HCT116 (cell line): ENCODE results near the gene ABCF3. TPM values are rescaled to one million over a fixed set of nuclear protein-coding genes. Genes with fewer than 3 reads are reported as not detected.

Experiments used
- ATAC-seq: fragments of 200-7000 bp; cut with Tn5 transposase; 2 replicates; pipeline ENCODE4 v1.9.1; 2020; ENCODE audit warnings: mild to moderate bottlenecking, moderate library complexity
- BruUV-seq: library from RNA; stranded (reverse); fragments of 400-500 nt; replicated peaks from 2 replicates; lab custom pipeline; 2021; lab: Mats Ljungman, UMichigan
- CTCF ChIA-PET: fragments of 300-600 bp; sonication (Branson Sonifier 250); formaldehyde crosslinking; loops from one replicate; lab custom pipeline; 2021; ENCODE audit warnings: antibody characterized with exemption; lab: Charles Lee
- POLR2A ChIA-PET: fragments of 300-600, 350-600 bp; sonication (Branson Sonifier 250); formaldehyde crosslinking; loops from one replicate; lab custom pipeline; 2021; ENCODE audit warnings: antibody characterized with exemption; lab: Charles Lee
- RAD21 ChIA-PET, 2 experiments: fragments of 300-600 bp; sonication (Branson Sonifier 250); formaldehyde crosslinking; loops; one replicate each; lab custom pipeline; 2023; ENCODE audit warnings: low total read pairs in 2 of 2; ENCODE audit not compliant: uncharacterized antibody in 2 of 2, unreplicated experiment in 2 of 2, low non-redundant PET in 1 of 2; lab: Charles Lee
- DNase-seq: peaks from one replicate; pipeline ENCODE4 v3.0.0-alpha.2; 2010; ENCODE audit warnings: low read depth, low spot score
- H2AFZ ChIP-seq: fragments of 200-600 bp; shearing (Covaris generic), sonication (generic); 2 replicates; pipeline ENCODE4 v1.6.1; 2017; ENCODE audit warnings: low read depth, mixed run types, mixed read lengths, antibody characterized with exemption, low read length; ENCODE audit not compliant: poor library complexity, severe bottlenecking
- H3K27ac ChIP-seq: 2 replicates; pipeline ENCODE4 v1.5.1; 2012; ENCODE audit warnings: low read depth, low read length
- H3K27me3 ChIP-seq: fragments of 200-600 bp; sonication (generic); 2 replicates; pipeline ENCODE4 v1.6.1; 2016; ENCODE audit warnings: mixed run types, low read length, mixed read lengths; ENCODE audit not compliant: insufficient read depth
- H3K36me3 ChIP-seq, 2 experiments: fragments of 200-500 bp in 1 of 2; fragments of 200-600 bp in 1 of 2; sonication (Bioruptor generic) in 1 of 2; sonication (generic) in 1 of 2; 2 replicates each; pipeline versions ENCODE4 v1.5.1 to v1.6.1; 2014 to 2016; ENCODE audit warnings: low read length in 2 of 2, inconsistent platforms in 1 of 2, mixed read lengths in 1 of 2, mixed run types in 1 of 2; ENCODE audit not compliant: insufficient read depth in 2 of 2, control insufficient read depth in 1 of 2
- H3K4me1 ChIP-seq, 2 experiments: fragments of 200-600 bp in 1 of 2; sonication (generic) in 1 of 2; 2 replicates each; pipeline versions ENCODE4 v1.5.1 to v1.6.1; 2012 to 2017; ENCODE audit warnings: low read length in 2 of 2, inconsistent platforms in 1 of 2, mild to moderate bottlenecking in 1 of 2, mixed read lengths in 1 of 2, mixed run types in 1 of 2, moderate library complexity in 1 of 2; ENCODE audit not compliant: insufficient read depth in 2 of 2, control insufficient read depth in 1 of 2
- H3K4me2 ChIP-seq: fragments of 200-600 bp; sonication (generic); 2 replicates; pipeline ENCODE4 v1.6.1; 2017; ENCODE audit warnings: mixed run types, low read length, mixed read lengths
- H3K4me3 ChIP-seq, 2 experiments: fragments of 200-600 bp in 1 of 2; sonication (generic) in 1 of 2; replicated peaks in 1 of 2; 2 replicates each; pipeline ENCODE4 v1.5.1; 2011 to 2016; ENCODE audit warnings: low read length in 2 of 2, control low read depth in 1 of 2, low read depth in 1 of 2, mild to moderate bottlenecking in 1 of 2, mixed read lengths in 1 of 2, mixed run types in 1 of 2
- H3K79me2 ChIP-seq: fragments of 200-600 bp; sonication (generic); 2 replicates; pipeline ENCODE4 v1.6.1; 2017; ENCODE audit warnings: mild to moderate bottlenecking, mixed run types, low read length, moderate library complexity, mixed read lengths; ENCODE audit not compliant: insufficient read depth
- H3K9ac ChIP-seq: fragments of 200-600 bp; sonication (generic); 2 replicates; pipeline ENCODE4 v1.6.1; 2016; ENCODE audit warnings: low read length, mixed read lengths
- H3K9me2 ChIP-seq: fragments of 200-600 bp; sonication (generic), shearing (Covaris generic); 2 replicates; pipeline ENCODE4 v1.6.1; 2017; ENCODE audit warnings: mixed run types, mild to moderate bottlenecking, moderate library complexity; ENCODE audit not compliant: insufficient read depth
- H3K9me3 ChIP-seq, 2 experiments: fragments of 200-500 bp in 1 of 2; fragments of 200-600 bp in 1 of 2; sonication (Bioruptor generic) in 1 of 2; sonication (generic) in 1 of 2; 2 replicates each; pipeline ENCODE4 v1.6.1; 2014 to 2017; ENCODE audit warnings: low read length in 2 of 2, mixed read lengths in 2 of 2, inconsistent platforms in 1 of 2, low read depth in 1 of 2, mild to moderate bottlenecking in 1 of 2, mixed run types in 1 of 2, moderate library complexity in 1 of 2; ENCODE audit not compliant: control insufficient read depth in 1 of 2, insufficient read depth in 1 of 2
- H4K20me1 ChIP-seq: fragments of 200-600 bp; sonication (generic), shearing (Covaris generic); 2 replicates; pipeline ENCODE4 v1.6.1; 2017; ENCODE audit warnings: mixed run types, mild to moderate bottlenecking, moderate library complexity; ENCODE audit not compliant: insufficient read depth
- CBX3 ChIP-seq: IDR thresholded peaks from 2 replicates; pipeline ENCODE4 v1.6.1; 2012; ENCODE audit warnings: low read depth
- CEBPB ChIP-seq: IDR thresholded peaks from 2 replicates; pipeline ENCODE4 v1.6.1; 2012; ENCODE audit warnings: low read depth
- EGR1 ChIP-seq: IDR thresholded peaks from 2 replicates; pipeline ENCODE4 v1.6.1; 2012; ENCODE audit warnings: low read depth
- EZH2 ChIP-seq: fragments of 200-600 bp; sonication (generic); IDR thresholded peaks from 2 replicates; pipeline ENCODE4 v1.6.1; 2017; ENCODE audit warnings: antibody characterized with exemption, mixed run types
- EZH2phosphoT487 ChIP-seq: fragments of 200-600 bp; IDR thresholded peaks from 2 replicates; pipeline ENCODE4 v1.6.1; 2018; ENCODE audit warnings: antibody characterized with exemption, borderline replicate concordance
- FOSL1 ChIP-seq: IDR thresholded peaks from 2 replicates; pipeline ENCODE4 v1.6.1; 2012; ENCODE audit warnings: low read depth
- JUND ChIP-seq: IDR thresholded peaks from 2 replicates; pipeline ENCODE4 v1.6.1; 2012
- POLR2A ChIP-seq: IDR thresholded peaks from 2 replicates; pipeline ENCODE4 v1.7.0; 2011; ENCODE audit warnings: borderline replicate concordance; ENCODE audit not compliant: insufficient read depth, insufficient read length; ENCODE audit errors: extremely low read depth
- POLR2AphosphoS5 ChIP-seq: IDR thresholded peaks from 2 replicates; pipeline ENCODE4 v1.6.1; 2011; ENCODE audit warnings: mild to moderate bottlenecking, low read depth, low read length, moderate library complexity
- RAD21 ChIP-seq: IDR thresholded peaks from 2 replicates; pipeline ENCODE4 v1.6.1; 2012; ENCODE audit warnings: low read depth, mild to moderate bottlenecking
- SP1 ChIP-seq: IDR thresholded peaks from 2 replicates; pipeline ENCODE4 v1.6.1; 2012; ENCODE audit warnings: low read depth
- SRF ChIP-seq: IDR thresholded peaks from 2 replicates; pipeline ENCODE4 v1.6.1; 2012; ENCODE audit warnings: low read depth
- TCF7L2 ChIP-seq: IDR thresholded peaks from 2 replicates; pipeline ENCODE4 v1.7.0; 2011; ENCODE audit warnings: borderline replicate concordance, inconsistent platforms; ENCODE audit not compliant: insufficient read depth, insufficient read length; ENCODE audit errors: extremely low read depth
- YY1 ChIP-seq: IDR thresholded peaks from 2 replicates; pipeline ENCODE4 v1.6.1; 2011; ENCODE audit warnings: low read length, low read depth, moderate library complexity, mild to moderate bottlenecking; ENCODE audit not compliant: insufficient replicate concordance; ENCODE audit errors: extremely low read depth
- ZFX ChIP-seq: fragments of 450-650 bp; IDR thresholded peaks from 2 replicates; pipeline ENCODE4 v1.6.1; 2017
- intact Hi-C: fragments of 100-400 bp; cut with micrococcal nuclease; formaldehyde crosslinking; loops from 2 replicates; pipeline ENCODE4 v1.10.0; 2022
- total RNA-seq: library from RNA; stranded (reverse); gene quantifications from one replicate; pipeline ENCODE4 v1.2.1, GENCODE V29; 2021; ENCODE audit not compliant: unreplicated experiment
- TF ChIP-seq, protein P1 (sequence below): IDR thresholded peaks from 2 replicates; pipeline ENCODE4 v1.6.1; 2012; ENCODE audit warnings: low read depth
- TF ChIP-seq, protein P2 (sequence below): IDR thresholded peaks from 2 replicates; pipeline ENCODE4 v1.6.1; 2011; ENCODE audit warnings: mild to moderate bottlenecking, low read length, moderate library complexity; ENCODE audit not compliant: insufficient replicate concordance; ENCODE audit errors: extremely low read depth
- TF ChIP-seq, protein P3 (sequence below): IDR thresholded peaks from 2 replicates; pipeline ENCODE4 v1.6.1; 2012
- TF ChIP-seq, protein P4 (sequence below), 3 experiments: fragments of 200-600 bp in 1 of 3; sonication (generic) in 1 of 3; IDR thresholded peaks in 2 of 3; conservative IDR thresholded peaks in 1 of 3; 2 replicates each; pipeline ENCODE4 v1.5.1; 2012 to 2017; ENCODE audit warnings: low read depth in 2 of 3, low read length in 2 of 3, antibody characterized with exemption in 1 of 3, borderline replicate concordance in 1 of 3, control low read depth in 1 of 3, mild to moderate bottlenecking in 1 of 3, mixed read lengths in 1 of 3, mixed run types in 1 of 3, moderate library complexity in 1 of 3; ENCODE audit not compliant: insufficient read depth in 1 of 3
- TF ChIP-seq, protein P5 (sequence below): IDR thresholded peaks from 2 replicates; pipeline ENCODE4 v1.6.1; 2012

Gene ABCF3
- total RNA-seq, 1 experiment from 2014 or later, result 74.6 TPM

DNA sequence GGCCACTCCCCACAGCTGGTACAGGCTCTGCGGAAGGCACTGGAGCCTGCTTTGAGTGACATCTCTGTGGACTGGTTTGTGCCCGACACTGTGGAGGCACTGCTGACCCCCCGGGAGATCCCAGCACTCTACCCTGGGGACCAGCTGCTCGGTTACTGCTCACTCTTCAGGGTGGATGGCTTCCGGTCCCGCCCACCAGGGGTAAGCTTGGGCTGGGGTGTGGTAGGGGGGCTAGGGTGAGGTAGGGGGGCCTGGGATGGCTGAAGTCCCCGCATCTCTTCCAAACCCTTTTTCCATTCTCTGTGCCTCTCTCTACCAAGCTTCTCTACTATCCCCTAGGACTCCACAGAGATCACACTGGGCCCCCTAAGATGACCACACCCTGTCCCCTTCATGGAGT, 51.2 kb downstream of the ABCF3 start:
- Histone ChIP-seq H3K36me3 (peaks cover under 1% of the 10 kb centered on the region in 2 experiments; a peak in 2 of 4 replicates), H3K27ac (no peak overlapping the region), H4K20me1 (no peaks in the 10 kb centered on the region), H3K9me2 (no peaks in the 10 kb centered on the region), H2AFZ (no peak overlapping the region), H3K4me1 (peaks cover 12 to 17% of the 10 kb centered on the region in 2 experiments), H3K79me2 (no peaks in the 10 kb centered on the region), H3K9ac (no peak overlapping the region), H3K4me2 (no peak overlapping the region), H3K4me3 (no peak overlapping the region), H3K9me3 (no peaks in the 10 kb centered on the region), H3K27me3 (no peaks in the 10 kb centered on the region)
- intact Hi-C loops, result no loop called here
- no peak for TF ChIP-seq ZFX
- TF ChIP-seq FOSL1, result no peak
- TF ChIP-seq, protein P1, sequence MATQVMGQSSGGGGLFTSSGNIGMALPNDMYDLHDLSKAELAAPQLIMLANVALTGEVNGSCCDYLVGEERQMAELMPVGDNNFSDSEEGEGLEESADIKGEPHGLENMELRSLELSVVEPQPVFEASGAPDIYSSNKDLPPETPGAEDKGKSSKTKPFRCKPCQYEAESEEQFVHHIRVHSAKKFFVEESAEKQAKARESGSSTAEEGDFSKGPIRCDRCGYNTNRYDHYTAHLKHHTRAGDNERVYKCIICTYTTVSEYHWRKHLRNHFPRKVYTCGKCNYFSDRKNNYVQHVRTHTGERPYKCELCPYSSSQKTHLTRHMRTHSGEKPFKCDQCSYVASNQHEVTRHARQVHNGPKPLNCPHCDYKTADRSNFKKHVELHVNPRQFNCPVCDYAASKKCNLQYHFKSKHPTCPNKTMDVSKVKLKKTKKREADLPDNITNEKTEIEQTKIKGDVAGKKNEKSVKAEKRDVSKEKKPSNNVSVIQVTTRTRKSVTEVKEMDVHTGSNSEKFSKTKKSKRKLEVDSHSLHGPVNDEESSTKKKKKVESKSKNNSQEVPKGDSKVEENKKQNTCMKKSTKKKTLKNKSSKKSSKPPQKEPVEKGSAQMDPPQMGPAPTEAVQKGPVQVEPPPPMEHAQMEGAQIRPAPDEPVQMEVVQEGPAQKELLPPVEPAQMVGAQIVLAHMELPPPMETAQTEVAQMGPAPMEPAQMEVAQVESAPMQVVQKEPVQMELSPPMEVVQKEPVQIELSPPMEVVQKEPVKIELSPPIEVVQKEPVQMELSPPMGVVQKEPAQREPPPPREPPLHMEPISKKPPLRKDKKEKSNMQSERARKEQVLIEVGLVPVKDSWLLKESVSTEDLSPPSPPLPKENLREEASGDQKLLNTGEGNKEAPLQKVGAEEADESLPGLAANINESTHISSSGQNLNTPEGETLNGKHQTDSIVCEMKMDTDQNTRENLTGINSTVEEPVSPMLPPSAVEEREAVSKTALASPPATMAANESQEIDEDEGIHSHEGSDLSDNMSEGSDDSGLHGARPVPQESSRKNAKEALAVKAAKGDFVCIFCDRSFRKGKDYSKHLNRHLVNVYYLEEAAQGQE, result no peak
- TF ChIP-seq TCF7L2, result no peak
- no peak for TF ChIP-seq POLR2AphosphoS5
- TF ChIP-seq SRF, result no peak
- no peak for TF ChIP-seq YY1
- TF ChIP-seq, protein P2, sequence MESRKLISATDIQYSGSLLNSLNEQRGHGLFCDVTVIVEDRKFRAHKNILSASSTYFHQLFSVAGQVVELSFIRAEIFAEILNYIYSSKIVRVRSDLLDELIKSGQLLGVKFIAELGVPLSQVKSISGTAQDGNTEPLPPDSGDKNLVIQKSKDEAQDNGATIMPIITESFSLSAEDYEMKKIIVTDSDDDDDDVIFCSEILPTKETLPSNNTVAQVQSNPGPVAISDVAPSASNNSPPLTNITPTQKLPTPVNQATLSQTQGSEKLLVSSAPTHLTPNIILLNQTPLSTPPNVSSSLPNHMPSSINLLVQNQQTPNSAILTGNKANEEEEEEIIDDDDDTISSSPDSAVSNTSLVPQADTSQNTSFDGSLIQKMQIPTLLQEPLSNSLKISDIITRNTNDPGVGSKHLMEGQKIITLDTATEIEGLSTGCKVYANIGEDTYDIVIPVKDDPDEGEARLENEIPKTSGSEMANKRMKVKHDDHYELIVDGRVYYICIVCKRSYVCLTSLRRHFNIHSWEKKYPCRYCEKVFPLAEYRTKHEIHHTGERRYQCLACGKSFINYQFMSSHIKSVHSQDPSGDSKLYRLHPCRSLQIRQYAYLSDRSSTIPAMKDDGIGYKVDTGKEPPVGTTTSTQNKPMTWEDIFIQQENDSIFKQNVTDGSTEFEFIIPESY, result no peak
- TF ChIP-seq CEBPB, result no peak
- TF ChIP-seq POLR2A, result no peak
- no peak for TF ChIP-seq EGR1
- TF ChIP-seq CBX3, result no peak
- no peak for TF ChIP-seq EZH2
- no peak for TF ChIP-seq SP1
- TF ChIP-seq, protein P3, sequence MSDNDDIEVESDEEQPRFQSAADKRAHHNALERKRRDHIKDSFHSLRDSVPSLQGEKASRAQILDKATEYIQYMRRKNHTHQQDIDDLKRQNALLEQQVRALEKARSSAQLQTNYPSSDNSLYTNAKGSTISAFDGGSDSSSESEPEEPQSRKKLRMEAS, result no peak
- TF ChIP-seq RAD21, result no peak
- no peak for TF ChIP-seq JUND
- TF ChIP-seq, protein P4, sequence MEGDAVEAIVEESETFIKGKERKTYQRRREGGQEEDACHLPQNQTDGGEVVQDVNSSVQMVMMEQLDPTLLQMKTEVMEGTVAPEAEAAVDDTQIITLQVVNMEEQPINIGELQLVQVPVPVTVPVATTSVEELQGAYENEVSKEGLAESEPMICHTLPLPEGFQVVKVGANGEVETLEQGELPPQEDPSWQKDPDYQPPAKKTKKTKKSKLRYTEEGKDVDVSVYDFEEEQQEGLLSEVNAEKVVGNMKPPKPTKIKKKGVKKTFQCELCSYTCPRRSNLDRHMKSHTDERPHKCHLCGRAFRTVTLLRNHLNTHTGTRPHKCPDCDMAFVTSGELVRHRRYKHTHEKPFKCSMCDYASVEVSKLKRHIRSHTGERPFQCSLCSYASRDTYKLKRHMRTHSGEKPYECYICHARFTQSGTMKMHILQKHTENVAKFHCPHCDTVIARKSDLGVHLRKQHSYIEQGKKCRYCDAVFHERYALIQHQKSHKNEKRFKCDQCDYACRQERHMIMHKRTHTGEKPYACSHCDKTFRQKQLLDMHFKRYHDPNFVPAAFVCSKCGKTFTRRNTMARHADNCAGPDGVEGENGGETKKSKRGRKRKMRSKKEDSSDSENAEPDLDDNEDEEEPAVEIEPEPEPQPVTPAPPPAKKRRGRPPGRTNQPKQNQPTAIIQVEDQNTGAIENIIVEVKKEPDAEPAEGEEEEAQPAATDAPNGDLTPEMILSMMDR (IDR thresholded peaks at IDR 0.05 in 2 of 3, conservative IDR thresholded peaks at IDR 0.05 in 1 of 3; ENCODE audit: borderline replicate concordance in 1 of 3, insufficient read depth in 1 of 3, low read depth in 2 of 3, low read length in 2 of 3), result no peak
- TF ChIP-seq, protein P5, sequence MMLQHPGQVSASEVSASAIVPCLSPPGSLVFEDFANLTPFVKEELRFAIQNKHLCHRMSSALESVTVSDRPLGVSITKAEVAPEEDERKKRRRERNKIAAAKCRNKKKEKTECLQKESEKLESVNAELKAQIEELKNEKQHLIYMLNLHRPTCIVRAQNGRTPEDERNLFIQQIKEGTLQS, result no peak
- no peak for TF ChIP-seq EZH2phosphoT487
- BruUV-seq, result no TSS peak
- DNase-seq (no peak), ATAC-seq (no peak)
- ChIA-PET POLR2A (interaction anchor here (1.0 to 1.2 kb wide), 2 partner anchors 9 to 10 kb away, joined by 3 to 4 read pairs; no protein-coding TSS in a partner anchor), CTCF (interaction anchor here (2.3 kb wide), 1 partner anchor 9 kb away, joined by 9 read pairs; no protein-coding TSS in a partner anchor), RAD21 (no interaction called here)
